ENCODE measurements around the gene EIF4B.

- TF ChIP-seq CTCF (IDR thresholded peaks at IDR 0.05 in 4 of 5, conservative IDR thresholded peaks at IDR 0.05 in 1 of 5) (no peak), POLR2A (IDR thresholded peaks at IDR 0.05) (no peak)
Observed at GRCh38 chr12:53031616-53032015, 25.4 kb downstream of the EIF4B start.

Data from gastrocnemius medialis (tissue), 4 donors.